ENCODE data around the gene RPL35. TPM values are rescaled to one million over a fixed set of nuclear protein-coding genes. Genes with fewer than 3 reads are reported as not detected.
A peak's percentile ranks its signal among the peaks of the same experiment; 100 is the strongest.

RPL35 gene
- total and polyA plus RNA-seq, 8 donors, result 857 to 1,298 (median 994) TPM

DNA sequence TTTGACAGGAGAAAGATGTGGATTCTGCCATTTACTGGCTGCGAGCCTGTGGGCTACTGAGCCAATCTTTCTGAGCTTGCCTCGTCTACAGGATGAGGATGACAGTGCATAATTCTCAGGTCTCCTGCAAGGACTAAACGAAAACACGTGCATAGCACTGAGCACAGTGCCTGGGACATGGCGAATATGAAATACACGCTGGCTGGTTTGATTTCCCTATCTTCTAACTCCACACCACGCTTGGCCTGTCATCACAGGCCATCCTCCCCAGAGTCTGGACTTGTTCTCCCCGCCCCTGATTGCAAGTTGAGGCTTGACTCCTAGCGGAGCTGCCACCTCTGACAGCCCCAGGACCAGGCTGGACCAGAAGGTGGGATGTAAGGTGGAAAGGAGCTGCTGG lies 38.1 kb upstream of the RPL35 start:
- Histone ChIP-seq H3K36me3 (peaks cover 3 to 74% of the 10 kb centered on the region in 2 donors), H3K27ac (no peak overlapping the region), H3K4me1 (no peaks in the 10 kb centered on the region), H3K4me3 (no peak overlapping the region), H3K9me3 (no peaks in the 10 kb centered on the region), H3K27me3 (no peaks in the 10 kb centered on the region)
- DNase-seq (no peak), ATAC-seq (no peak)
- TF ChIP-seq, protein P1, sequence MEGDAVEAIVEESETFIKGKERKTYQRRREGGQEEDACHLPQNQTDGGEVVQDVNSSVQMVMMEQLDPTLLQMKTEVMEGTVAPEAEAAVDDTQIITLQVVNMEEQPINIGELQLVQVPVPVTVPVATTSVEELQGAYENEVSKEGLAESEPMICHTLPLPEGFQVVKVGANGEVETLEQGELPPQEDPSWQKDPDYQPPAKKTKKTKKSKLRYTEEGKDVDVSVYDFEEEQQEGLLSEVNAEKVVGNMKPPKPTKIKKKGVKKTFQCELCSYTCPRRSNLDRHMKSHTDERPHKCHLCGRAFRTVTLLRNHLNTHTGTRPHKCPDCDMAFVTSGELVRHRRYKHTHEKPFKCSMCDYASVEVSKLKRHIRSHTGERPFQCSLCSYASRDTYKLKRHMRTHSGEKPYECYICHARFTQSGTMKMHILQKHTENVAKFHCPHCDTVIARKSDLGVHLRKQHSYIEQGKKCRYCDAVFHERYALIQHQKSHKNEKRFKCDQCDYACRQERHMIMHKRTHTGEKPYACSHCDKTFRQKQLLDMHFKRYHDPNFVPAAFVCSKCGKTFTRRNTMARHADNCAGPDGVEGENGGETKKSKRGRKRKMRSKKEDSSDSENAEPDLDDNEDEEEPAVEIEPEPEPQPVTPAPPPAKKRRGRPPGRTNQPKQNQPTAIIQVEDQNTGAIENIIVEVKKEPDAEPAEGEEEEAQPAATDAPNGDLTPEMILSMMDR (IDR thresholded peaks at IDR 0.05), result no peak
- intact Hi-C loops (cut with DNase I), result no loop called here

DNA sequence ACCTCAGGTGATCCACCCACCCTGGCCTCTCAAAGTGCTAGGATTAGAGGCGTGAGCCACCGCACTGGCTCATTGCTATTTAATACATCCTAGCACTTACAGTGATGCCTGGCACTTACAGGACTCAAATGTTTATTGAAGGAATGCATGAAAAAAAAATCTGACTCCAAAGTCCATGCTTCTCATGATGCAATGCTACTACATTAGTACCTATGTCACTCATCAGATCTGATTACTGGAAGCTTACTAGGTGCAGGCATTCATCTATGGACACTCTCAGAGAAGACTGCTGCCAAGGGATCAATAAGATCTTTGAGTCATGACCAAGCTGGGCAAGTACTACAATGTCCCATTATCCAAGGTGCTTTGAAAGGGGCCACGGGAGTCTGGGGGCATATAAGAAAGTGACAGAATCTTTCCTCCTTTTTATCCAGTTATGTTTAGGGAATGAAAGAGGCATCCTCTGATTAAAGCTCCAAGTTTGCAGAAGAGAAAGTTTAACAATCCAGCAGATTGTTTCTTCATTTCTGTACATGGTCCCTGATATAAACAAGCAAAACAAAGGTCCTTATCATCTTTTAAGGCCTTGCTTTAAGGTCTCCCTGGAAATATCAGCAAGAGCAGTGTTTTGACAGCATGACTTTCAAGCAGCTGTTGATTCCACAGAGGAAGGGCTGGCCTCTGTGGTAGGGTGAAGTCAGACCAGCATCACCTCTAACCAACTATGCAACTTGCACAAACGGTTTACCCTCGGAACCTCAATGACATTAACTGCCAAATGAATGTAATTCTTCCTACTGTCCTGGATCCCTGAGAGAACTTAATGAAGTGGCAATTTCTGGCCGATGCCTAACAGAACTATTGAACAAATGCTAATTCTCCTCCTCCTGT lies 36.1 kb upstream of the RPL35 start:
- no peaks in the 10 kb centered on the region for H3K9me3 ChIP-seq
- H3K27me3 ChIP-seq, result no peaks in the 10 kb centered on the region
- peaks cover 3 to 74% of the 10 kb centered on the region in 2 donors for H3K36me3 ChIP-seq
- TF ChIP-seq, protein P1 (IDR thresholded peaks at IDR 0.05), result no peak
- no peak overlapping the region for H3K4me3 ChIP-seq
- DNase-seq (no peak), ATAC-seq (no peak)
- intact Hi-C loops (cut with DNase I), result no loop called here
- H3K27ac ChIP-seq, result no peak overlapping the region
- no peaks in the 10 kb centered on the region for H3K4me1 ChIP-seq

DNA sequence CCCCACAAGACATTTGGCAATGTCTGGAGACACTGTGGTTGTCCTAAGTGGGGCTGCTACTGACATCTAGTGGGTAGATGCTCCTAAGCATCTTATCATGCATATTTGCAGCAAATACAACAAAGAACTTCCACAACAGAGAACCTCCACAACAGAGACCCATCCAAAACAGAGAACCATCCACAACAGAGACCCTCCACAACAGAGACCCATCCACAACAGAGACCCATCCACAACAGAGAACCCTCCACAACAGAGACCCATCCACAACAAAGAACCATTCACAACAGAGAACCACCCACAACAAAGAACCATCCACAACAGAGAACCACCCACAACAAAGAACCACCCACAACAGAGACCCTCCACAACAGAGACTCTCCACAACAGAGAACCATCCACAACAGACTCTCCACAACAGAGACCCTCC lies 33.0 kb upstream of the RPL35 start:
- Histone ChIP-seq H3K27me3 (no peaks in the 10 kb centered on the region), H3K36me3 (peaks cover 3 to 88% of the 10 kb centered on the region in 2 donors), H3K4me1 (no peaks in the 10 kb centered on the region), H3K9me3 (no peaks in the 10 kb centered on the region), H3K4me3 (no peak overlapping the region), H3K27ac (no peak overlapping the region)
- TF ChIP-seq, protein P1 (IDR thresholded peaks at IDR 0.05), result no peak
- ATAC-seq, result peak; percentile 64
- DNase-seq, result peak in 1 of 4 donors; percentile 33
- intact Hi-C loops (cut with DNase I), result no loop called here

DNA sequence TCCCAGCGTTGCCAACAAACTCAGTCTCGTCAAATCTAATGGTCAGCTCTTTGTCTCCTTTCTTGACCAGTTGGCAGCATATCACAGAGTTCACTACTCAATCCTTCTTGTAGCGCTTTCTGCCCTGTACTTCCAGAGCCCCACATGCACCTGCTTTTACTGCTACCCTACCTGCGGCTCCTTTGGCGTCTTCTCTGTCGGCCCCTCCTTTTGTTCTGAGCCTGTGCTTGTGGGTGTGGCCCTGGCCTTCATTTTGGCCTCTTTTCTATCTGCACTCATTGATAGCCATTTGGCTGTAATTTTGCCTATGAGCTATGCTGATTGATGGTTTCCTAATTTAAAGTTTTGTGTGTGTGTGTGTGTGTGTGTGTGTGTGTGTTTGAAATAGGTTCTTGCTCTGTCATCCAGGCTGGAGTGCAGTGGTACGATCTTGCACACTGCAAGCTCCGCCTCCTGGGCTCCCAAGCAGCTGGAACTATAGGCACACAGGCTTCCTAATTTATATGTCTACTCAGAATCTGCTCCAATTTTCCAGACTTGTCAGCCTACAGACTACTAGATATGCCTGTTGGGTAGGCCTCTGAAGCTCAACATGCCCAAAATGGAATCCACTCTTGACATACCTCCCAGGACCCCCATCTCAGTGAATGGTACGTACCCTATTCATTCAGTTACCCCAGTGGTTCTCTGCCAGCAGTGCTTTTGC lies 32.4 kb upstream of the RPL35 start:
- no peak overlapping the region for H3K4me3 ChIP-seq
- intact Hi-C loops (cut with DNase I), result no loop called here
- no peaks in the 10 kb centered on the region for H3K27me3 ChIP-seq
- H3K4me1 ChIP-seq, result no peaks in the 10 kb centered on the region
- TF ChIP-seq, protein P1 (IDR thresholded peaks at IDR 0.05), result no peak
- peaks cover 3 to 88% of the 10 kb centered on the region in 2 donors for H3K36me3 ChIP-seq
- no peaks in the 10 kb centered on the region for H3K9me3 ChIP-seq
- DNase-seq (no peak), ATAC-seq (no peak)
- H3K27ac ChIP-seq, result no peak overlapping the region

DNA sequence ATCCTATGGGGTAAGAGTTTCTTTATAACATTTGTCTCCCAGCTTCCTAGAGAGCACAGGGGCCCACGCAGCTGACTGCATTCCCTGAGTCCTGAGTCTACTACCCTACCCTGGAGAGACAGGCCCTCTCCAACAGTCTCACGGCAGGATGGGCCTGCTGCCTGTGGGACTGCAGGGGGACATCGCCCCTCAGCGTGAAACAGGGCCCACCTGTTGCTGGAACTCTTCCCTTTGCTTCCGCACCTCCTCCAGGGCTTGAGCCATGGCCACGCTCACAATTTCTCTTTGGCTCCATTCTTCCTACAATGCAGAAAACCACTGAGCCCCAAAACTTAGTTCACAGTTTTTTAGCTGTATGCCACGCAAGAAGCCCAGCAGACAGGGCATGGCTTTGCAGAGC lies 28.4 kb upstream of the RPL35 start:
- H3K4me3 ChIP-seq, result no peak overlapping the region
- no peak overlapping the region for H3K27ac ChIP-seq
- H3K4me1 ChIP-seq, result no peaks in the 10 kb centered on the region
- TF ChIP-seq, protein P1 (IDR thresholded peaks at IDR 0.05), result no peak
- no peaks in the 10 kb centered on the region for H3K27me3 ChIP-seq
- no peak for DNase-seq
- intact Hi-C loops (cut with DNase I), result no loop called here
- no peak for ATAC-seq
- peaks cover 0 to 95% of the 10 kb centered on the region in 2 donors for H3K36me3 ChIP-seq
- H3K9me3 ChIP-seq, result no peaks in the 10 kb centered on the region

All from left lung (tissue), 10 donors.